Measurements from ENCODE around the gene ALOX5.

The ALOX5 gene

GRCh38 chr10:45420453-45421192 lies 46.6 kb downstream of the ALOX5 start:
- intact Hi-C loops (cut with DNase I): no loop called here
- peak in 40 of 42 donors; percentile 33 to 88 (median 61) for DNase-seq

GRCh38 chr10:45421221-45422097 lies 47.4 kb downstream of the ALOX5 start:
- no peak for DNase-seq
- intact Hi-C loops (cut with DNase I): no loop called here

GRCh38 chr10:45422207-45422865 lies 48.3 kb downstream of the ALOX5 start:
- intact Hi-C loops (cut with DNase I): no loop called here
- peak in 2 of 42 donors; percentile 33 to 34 for DNase-seq

- DNase-seq: no peak
- intact Hi-C loops (cut with DNase I): no loop called here
Observed at GRCh38 chr10:45422866-45423659, 49.0 kb downstream of the ALOX5 start.

GRCh38 chr10:45423976-45424499 lies 50.0 kb downstream of the ALOX5 start:
- DNase-seq: no peak
- intact Hi-C loops (cut with DNase I): no loop called here

- peak in 5 of 42 donors; percentile 17 to 63 (median 33) for DNase-seq
- intact Hi-C loops (cut with DNase I): no loop called here
Observed at GRCh38 chr10:45424668-45425404, 50.8 kb downstream of the ALOX5 start.

- DNase-seq: peak in 1 of 42 donors; percentile 37
- intact Hi-C loops (cut with DNase I): no loop called here
Observed at GRCh38 chr10:45425621-45426563, 51.9 kb downstream of the ALOX5 start.

- intact Hi-C loops (cut with DNase I): no loop called here
- DNase-seq: no peak
Observed at GRCh38 chr10:45427262-45427969, 53.4 kb downstream of the ALOX5 start.

- intact Hi-C loops (cut with DNase I): no loop called here
- no peak for DNase-seq
Observed at GRCh38 chr10:45427970-45428366, 54.0 kb downstream of the ALOX5 start.

GRCh38 chr10:45428611-45429510 lies 54.8 kb downstream of the ALOX5 start:
- intact Hi-C loops (cut with DNase I): no loop called here
- DNase-seq: peak in 1 of 42 donors; percentile 32

- intact Hi-C loops (cut with DNase I): no loop called here
- DNase-seq: no peak
Observed at GRCh38 chr10:45429790-45430189, 55.8 kb downstream of the ALOX5 start.

GRCh38 chr10:45432113-45432512 lies 58.1 kb downstream of the ALOX5 start:
- intact Hi-C loops (cut with DNase I): no loop called here
- no peak for DNase-seq

GRCh38 chr10:45432700-45433472 lies 58.9 kb downstream of the ALOX5 start:
- intact Hi-C loops (cut with DNase I): no loop called here
- DNase-seq: peak in 4 of 42 donors; percentile 4 to 28 (median 13)

GRCh38 chr10:45433716-45434469 lies 59.9 kb downstream of the ALOX5 start:
- intact Hi-C loops (cut with DNase I): no loop called here
- peak in 2 of 42 donors; percentile 2 to 26 for DNase-seq
